GM19463 (cell line): ENCODE data around the gene NBEA.

ENCODE experiments used
- ATAC-seq: cut with Tn5 transposase; IDR thresholded peaks from one replicate; pipeline ENCODE4 v1.9.1; 2021; ENCODE audit warnings: mild to moderate bottlenecking, moderate library complexity; ENCODE audit not compliant: unreplicated experiment

The NBEA gene

DNA sequence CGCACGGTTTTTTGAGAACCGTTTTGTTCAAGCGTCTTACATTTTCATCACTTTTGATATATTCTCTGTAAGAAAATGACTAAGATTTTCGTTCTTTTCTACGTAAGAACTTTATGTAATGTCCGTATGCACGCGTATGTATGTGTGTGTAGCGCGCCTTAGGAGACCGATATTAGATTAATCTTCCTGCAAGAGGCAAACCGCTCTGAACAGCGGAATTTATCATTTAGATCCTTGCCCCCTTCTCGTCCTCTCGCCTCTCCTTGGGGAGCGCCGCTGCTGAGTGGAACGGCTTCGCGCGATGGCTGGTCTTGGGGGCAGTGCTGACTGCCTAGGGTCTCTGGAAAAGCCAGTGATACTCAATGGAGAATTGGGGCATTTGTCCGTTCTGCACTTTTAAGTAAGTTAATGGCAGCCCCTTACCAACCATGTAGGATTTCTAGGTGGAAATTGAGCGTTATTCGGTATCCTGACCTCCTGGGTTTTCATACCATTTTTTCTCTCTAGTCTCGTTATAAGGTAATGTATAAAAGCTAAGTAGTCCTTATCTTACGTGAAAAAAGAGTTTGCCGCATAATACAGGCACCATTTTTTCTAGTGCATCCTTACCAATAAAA is 529.7 kb downstream of the NBEA start:
- no peak for ATAC-seq

DNA sequence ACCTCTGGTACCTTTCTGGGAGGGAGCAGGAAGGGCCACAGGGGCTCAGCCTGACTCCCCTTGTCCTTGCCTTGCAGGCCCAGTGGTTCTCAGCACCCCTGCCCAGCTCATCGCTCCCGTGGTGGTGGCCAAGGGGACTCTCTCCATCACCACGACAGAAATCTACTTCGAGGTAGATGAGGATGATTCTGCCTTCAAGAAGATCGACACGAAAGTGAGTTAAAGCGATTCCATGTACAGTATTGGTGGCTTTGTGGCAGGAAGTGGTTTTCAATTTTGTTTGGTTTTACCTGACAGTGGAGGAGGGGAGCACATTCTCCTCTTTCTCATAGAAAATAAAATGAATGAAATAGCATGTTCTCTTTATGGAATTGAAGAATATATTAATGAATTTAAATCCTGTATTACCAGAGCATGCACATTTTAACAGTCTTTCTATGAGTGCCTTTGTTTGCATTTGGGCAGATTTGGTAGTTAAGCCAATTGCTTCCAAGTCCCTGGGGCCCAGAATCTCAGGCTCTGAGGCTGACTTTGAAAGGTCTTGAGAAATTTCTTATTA is 530.3 kb downstream of the NBEA start:
- ATAC-seq, result no peak

DNA sequence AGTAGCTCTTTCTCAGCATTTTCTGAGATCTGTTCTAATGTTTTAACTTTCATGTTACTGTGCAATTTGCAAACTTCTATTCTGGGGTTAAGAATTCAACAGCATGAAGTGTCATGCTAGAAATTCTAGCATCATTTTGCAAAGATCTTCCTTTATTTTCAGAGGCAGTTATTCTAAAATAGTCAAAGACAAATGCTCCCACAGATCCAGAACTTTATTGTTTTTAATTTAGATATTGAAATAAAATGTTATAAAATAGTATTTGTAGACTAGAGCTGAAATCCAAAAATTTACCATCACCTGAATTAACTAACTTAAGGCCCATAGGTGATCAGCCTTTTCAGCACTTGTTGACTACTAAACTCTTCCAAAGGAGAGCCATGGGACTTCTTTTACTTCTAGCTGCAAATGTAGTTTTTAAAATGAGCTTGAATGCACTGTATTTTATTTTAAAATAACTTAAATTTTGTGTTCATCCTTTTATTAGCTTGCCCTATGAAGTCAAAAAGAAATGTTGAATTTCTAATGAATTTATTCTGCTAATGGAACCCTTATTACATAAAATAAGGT is 531.2 kb downstream of the NBEA start:
- ATAC-seq, result no peak

DNA sequence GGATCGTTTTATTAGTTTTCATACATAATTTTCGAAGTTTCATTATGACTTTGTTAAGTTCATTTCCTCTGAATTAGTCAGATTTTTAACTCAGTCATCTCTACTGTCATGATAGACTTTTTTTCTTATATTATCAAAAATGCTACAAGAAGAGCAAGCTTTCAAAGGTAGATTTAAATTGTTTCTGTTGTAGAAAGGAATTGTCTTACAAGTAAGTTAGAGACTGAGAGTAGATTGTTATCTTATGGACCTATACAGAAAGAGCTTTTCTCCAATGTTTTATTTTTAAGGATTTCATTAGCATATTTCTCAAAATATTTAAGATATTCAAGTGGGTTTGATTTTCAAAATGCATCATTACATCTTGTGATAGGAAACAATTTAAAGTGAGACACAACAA is 531.7 kb downstream of the NBEA start:
- ATAC-seq, result no peak

DNA sequence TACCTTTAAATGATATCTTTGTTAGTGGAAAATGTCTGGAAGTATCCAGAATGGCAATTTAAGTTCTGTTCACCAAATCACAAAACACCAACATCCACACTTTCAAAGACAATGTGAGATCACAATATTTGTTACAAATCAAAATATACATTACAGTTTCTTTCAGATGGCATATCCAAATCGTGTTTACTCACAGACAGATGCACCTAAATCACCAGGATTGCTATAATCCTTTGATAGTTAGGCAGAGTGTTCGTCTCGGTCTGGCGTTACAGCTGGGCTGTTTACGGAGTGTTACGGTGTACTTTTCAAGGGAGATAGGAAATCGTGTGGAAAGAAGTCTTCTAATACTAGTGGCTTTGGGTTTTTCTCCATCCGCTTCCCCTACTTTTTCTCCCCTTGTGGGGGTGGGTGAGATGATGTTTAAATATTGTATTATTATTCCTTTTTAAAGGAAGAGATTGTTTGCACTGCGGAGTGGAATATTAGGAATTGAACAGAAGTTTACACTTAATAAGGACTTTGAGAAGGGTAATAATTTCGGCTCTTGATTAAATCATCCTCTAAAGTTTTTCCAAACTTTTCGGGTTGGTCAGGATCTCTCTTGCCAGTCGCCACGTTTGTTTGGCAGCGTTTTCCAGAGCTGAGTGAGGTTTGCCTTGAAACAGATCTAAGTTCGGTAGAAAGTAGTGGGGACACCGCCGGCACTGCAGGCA is 532.6 kb downstream of the NBEA start:
- no peak for ATAC-seq

DNA sequence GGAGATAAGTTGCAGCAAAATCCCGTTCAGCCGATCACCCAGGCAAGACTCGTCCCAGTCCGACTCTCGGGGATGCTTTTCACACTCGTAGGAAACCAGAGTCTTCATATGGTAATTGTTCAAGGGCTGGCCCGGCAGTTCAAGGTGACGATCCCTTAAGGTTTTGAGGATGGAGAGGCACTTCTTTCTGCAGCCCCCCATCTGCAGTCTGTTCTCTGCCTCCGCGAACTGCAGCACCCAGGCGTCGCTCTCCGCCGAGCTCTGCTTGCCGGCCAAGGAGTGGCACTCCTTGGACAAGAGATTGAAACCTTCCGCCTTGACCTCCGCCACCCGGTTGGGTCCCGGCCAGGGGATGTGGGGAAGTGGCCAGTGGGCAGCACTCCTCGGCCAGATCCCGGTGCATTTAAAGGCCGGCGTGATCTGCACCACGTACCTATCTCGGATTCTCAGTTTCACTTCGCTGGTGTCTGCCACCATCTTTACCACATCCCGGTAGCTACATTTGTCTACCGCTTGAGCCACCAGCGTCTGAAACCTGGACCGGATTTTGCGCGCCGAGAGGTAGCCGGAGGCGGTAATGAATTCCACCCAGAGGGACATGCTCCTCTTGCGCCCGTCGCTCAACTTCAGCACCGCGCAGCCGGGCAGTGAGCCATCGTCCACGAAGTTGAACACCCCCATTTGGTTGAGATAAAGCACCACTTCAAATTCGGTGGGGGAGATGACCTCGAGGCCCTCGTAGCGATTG is 533.3 kb downstream of the NBEA start:
- ATAC-seq, result no peak

DNA sequence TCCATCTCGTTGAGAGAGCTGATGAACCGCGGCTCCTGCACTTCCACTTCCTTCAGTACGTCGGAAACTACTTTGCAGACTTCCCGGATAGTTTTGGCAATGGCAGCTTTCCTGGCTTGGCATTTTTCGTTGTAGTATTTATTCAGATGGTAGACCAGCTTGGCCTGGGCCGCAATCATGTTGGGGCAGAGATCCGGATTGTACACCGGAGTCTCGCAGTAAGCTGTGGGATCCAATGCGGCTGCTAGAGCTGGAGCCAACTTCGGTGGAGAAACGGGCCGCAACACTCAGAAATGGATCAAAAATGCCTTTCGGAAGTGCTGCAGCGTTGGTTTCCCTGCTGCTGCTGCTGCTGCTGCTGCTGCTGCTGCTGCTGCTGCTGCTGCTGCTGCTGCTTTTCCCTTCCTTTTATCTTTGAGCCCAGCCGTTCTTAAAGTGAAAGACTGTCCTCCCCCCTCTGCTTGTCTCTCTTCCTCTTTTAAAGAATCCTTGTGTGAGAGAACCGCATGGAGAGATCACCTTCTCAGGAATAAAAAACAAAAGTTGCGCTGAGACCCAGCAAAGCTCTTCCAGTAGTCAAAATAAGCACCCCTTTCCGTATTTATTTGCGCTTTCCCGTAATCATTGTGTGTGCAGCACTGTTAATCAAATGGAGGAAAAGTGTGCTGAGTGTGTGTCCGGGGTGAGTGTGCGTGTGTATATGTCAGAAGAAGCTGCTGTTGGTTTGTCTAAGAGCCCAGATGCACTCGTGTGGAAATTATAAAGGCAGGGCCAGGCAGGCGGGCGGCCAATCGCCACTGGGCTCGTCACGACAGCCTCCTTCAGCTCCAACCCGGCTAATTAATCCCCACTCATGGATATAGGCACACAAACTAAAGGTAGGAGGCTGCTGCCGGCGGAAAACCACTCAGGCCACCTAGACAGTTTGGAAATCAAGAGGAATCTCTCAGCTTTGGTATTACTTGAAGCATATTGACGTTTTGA is 534.2 kb downstream of the NBEA start, which contains the start of gene MAB21L1:
Gene MAB21L1 (minus strand): TSS at position 730 of the 984 bp plus-strand sequence. CDS start 551 bp downstream, at position 179.
- peak; percentile 34 for ATAC-seq

DNA sequence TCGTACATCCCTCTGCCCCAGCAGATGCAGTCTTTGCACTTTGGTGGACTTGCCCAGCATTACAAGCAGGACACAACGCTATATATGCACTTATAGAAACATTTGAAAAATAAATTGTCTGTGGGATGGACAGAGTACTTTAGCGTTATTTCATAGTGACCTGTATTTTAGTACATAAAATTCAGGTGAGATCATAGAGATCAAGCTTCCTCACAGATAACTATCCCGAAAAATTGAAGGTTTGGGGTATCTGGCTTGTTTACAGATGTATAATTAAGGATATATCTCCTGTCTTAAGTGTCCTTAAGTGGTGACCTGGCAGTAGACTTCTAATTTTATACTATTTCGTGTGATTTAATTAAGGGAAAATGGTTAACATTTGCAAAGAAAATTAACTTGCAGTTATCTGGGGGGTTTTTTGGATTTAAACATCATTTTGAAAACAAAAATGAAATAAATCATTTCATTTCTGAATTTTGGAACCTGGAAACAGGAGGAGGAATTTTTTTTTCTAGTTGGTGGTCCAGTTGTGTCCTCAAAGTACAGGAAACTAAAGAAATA is 535.4 kb downstream of the NBEA start:
- no peak for ATAC-seq

DNA sequence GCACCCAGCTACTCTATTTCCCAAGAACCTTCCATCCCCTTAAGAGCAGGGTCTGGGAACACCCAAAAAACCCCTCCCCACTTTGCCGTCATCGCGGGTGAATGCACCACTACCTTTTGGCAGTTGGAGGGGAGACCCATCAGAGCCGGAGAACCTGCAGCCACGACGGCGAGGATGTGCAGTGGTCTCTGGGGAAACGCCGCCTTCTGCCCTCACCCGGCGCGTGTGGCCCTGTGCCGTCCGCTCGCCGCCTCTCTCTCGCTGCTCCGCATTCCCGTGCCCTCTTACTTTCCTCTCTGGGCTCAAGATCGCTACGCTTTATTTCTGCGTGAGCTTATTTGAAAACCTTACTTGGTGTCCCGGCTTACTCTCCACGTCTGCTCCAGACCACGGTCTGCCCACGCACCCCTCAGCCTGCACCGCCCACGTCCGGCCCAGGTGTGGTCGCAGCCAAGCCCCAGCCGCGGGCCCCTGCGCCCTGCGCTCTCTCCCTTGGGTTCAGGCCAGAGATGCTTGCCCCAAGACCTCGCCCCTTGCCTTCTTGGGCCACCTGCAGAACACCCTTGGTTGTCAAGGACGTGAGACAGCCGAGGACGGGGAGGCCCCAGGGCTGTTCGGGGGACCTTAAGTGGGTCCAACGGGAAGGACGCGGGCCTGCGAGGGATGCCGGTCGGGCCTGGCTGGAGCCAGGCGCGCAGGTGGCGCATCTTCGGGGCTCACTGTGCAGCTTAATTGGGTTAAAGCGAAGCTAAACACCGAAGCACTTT is 536.4 kb downstream of the NBEA start:
- no peak for ATAC-seq

DNA sequence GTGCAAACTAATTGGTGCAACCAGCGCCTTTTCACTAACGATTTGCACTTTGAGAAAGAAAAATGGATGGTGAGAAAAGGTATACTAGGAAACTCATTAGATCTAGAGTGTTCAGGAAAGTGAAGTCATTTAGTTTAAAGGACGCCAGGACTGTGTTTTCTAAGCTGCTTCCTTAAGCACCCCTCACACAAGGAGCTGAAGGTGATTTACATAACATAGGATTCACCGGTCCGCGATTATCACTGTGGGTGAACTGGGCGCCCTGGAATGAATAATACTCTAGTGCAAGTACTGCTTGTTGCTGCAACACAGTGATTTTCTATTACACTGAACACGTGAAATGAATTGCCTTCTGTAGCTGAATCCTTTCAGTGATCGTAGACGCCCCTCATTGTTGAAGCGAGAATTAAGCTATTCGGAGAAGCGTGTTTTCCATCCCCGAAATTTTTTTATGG is 537.0 kb downstream of the NBEA start:
- ATAC-seq, result no peak

DNA sequence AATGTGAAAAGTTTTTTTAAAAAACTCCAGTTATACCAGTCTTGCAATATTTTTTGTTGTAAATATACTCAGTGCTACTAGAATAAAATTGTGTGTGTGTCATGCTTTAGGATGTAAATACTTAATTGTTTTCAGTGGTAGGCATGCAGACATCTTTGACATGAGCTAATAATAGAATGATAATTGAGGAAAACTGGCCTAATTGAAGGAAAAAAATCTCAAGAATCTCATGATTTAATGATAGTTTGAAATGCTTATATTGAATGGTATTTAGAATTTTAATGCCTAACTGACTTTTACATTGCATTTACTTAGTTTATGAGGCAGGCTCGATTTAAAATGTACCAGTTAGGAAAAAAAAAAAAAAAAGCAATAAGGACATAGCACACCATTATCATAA is 537.6 kb downstream of the NBEA start:
- ATAC-seq, result no peak

DNA sequence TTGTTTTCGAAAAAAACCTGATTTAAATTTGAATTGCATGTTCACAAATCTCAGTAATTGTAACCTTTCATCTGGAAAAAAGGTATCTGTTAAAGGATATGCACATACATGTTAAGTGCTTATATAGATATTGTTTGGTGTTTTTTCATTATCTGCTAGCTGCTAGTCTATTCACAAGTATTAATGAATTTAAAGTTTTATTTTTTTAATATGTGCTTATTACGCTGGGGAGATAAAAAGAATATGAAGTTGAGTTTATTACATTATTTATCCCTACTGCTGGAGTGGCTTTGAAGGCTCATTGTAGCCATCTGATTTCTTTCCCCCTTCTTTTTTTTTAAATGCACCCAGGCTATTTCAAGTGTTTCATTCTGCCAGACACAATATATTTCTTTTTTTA is 538.3 kb downstream of the NBEA start:
- no peak for ATAC-seq

DNA sequence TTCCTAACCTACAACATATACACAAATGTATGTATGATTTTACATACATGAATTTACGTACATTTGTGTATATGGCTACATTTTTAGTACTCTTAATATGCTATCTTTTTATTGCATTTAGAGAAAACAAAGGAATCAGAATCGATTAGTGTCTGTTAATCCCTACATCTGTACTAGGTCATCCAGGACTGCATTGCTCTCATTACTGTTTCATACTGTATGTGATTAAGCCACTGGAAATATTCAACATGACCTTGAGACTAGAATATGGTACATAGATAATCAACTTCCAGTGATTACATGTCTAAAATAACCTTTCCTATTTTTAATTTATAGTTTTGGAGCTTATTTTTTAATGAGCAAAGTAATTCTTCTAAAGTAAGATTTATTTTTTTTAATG is 539.7 kb downstream of the NBEA start:
- no peak for ATAC-seq

DNA sequence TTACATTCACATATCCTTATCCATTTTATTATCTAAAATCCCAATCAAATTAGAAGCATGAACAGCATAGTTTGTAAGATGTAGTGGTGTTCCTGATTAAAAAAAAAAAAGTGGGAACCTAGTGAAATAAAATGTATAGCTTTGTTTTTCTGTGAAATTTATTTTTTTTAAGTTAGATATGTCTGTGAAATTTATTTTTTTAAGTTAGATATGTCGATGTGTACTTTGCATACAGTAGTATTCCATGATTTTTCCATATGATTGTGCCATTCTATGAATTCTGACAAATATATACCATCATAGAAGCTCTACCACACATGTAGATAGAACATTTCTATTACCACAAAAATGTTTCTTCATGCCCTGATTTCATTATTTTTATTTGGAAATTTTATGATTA is 540.5 kb downstream of the NBEA start:
- no peak for ATAC-seq

DNA sequence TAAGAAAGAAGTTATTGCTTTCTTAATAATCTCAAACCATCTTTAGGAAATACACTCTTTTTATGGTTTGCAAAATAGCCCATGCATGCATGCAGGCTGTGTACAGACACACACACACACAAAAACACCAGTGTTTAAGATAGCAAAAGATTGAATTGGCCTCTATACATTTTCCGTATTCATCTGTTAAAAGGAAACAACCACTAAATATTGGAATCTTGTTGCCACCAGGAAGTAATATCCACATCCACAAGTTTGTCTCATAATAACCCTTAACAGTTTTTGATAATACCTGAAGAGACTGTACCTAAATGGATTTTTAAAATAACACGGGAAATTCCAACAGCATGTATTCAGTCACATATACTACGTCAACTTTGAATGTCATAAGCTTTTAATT is 541.7 kb downstream of the NBEA start:
- ATAC-seq, result no peak

DNA sequence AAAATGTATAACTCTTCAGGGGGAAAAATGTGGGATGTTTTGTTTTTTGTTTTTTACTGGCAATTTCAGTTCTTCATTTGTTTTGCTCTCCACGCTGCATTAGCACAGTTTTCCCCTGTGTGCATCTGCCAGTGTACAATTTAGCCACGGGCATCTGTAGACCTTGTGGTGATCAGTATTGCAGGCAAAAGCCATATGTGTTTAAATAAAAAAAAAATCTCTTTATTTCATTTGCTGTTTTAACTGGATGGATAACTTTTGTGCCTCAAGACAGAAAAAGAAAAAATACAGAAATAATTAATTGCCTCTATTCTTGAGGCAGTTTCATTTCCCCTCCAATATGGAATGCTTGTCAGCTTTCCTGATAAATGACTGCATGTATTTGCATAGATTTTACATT is 542.3 kb downstream of the NBEA start:
- no peak for ATAC-seq

DNA sequence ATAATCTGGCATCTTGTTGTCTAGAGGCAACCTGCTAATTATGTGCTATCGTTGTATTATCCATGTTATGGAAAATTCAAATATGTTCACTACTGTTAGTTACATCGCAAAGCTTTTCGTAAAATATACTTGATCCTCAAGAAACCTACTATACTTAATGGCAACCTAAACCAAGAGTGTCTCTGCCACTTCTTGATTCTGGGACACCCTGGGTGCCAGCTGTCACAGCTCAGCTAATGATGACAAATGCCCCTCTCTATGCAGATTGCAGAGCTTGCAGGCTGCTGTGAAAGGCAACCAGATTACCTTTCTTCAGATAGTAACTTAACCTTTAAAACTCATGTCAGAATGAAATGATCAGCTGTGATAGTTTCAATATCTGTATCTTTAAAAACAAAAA is 543.4 kb downstream of the NBEA start:
- ATAC-seq, result no peak

DNA sequence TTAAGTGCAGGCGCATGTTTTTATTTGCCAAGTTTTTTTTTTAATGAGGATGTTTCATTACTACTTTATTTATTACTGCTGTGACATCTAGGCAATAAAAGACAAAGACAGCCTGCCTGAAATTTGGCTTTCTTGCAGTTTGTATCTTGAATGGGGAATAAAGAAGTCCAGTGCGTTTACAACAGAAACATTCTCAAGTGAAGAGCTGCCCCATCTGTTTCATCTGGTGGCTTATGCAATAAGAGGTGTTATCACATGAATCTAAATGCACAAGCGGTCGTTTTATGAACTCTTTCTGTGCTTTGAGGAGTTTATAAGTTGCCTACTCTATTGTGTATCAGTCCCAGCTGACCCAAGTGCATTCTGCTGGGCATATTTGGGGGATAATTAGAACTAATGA is 547.0 kb downstream of the NBEA start:
- no peak for ATAC-seq

DNA sequence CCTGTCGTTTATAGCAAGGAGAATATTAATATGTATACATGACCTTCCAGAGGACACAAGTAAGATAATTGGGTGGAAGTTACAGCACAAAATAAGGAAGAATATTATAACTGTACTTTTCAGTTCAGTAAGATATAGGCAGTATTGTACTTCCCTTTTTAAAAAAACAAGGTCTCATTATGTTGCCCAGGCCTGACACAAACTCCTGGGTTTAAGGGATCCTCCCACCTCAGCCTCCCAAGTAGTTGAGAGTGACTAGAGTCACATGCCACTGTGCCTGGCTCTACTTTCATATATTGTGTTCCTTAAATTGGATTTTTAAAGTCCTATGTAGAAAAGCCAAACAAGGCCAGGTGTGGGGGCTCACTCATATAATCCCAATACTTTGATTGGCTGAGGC is 553.9 kb downstream of the NBEA start:
- no peak for ATAC-seq
